KMS-11 (cell line): ENCODE results near the gene ABCC10.

Experiments
- H2AFZ ChIP-seq: fragments of 200-600 bp; sonication (generic); 2 replicates; pipeline ENCODE4 v1.6.1; 2016; ENCODE audit warnings: antibody characterized with exemption, mixed run types, low read depth
- H3K27ac ChIP-seq: fragments of 200-600 bp; sonication (generic); 2 replicates; pipeline ENCODE4 v1.6.1; 2016; ENCODE audit warnings: mild to moderate bottlenecking, mixed run types
- H3K27me3 ChIP-seq: fragments of 200-600 bp; sonication (generic); 2 replicates; pipeline ENCODE4 v1.6.1; 2017; ENCODE audit warnings: mild to moderate bottlenecking, low read depth, mixed run types, moderate library complexity; ENCODE audit not compliant: insufficient read depth
- H3K36me3 ChIP-seq: fragments of 200-600 bp; sonication (generic); 2 replicates; pipeline ENCODE4 v1.6.1; 2017; ENCODE audit warnings: mild to moderate bottlenecking, mixed run types; ENCODE audit not compliant: insufficient read depth
- H3K4me1 ChIP-seq: fragments of 200-600 bp; sonication (generic); 2 replicates; pipeline ENCODE4 v1.6.1; 2016; ENCODE audit warnings: mild to moderate bottlenecking, low read depth, mixed run types; ENCODE audit not compliant: poor library complexity, severe bottlenecking
- H3K4me2 ChIP-seq: fragments of 200-600 bp; sonication (generic); 2 replicates; pipeline ENCODE4 v1.7.0; 2016; ENCODE audit warnings: mild to moderate bottlenecking, mixed run types
- H3K4me3 ChIP-seq: fragments of 200-600 bp; sonication (generic); IDR thresholded peaks from 2 replicates; pipeline ENCODE4 v1.6.1; 2017; ENCODE audit warnings: low read depth, low read length, mixed read lengths; ENCODE audit not compliant: insufficient read depth
- H3K79me2 ChIP-seq: fragments of 200-600 bp; sonication (generic); 2 replicates; pipeline ENCODE4 v1.6.1; 2016; ENCODE audit warnings: low read depth, mixed run types; ENCODE audit not compliant: insufficient read depth
- H3K9ac ChIP-seq: fragments of 200-600 bp; sonication (generic); 2 replicates; pipeline ENCODE4 v1.6.1; 2016; ENCODE audit warnings: mild to moderate bottlenecking, mixed run types
- H4K20me1 ChIP-seq: fragments of 200-600 bp; sonication (generic); 2 replicates; pipeline ENCODE4 v1.6.1; 2016; ENCODE audit warnings: mild to moderate bottlenecking, mixed run types; ENCODE audit not compliant: insufficient read depth
- TF ChIP-seq, protein P1 (sequence below): fragments of 200-600 bp; sonication (generic); conservative IDR thresholded peaks from 2 replicates; pipeline ENCODE4 v1.6.1; 2017; ENCODE audit warnings: low read depth, mild to moderate bottlenecking, antibody characterized with exemption, low read length, moderate library complexity, mixed read lengths

ABCC10 gene

DNA sequence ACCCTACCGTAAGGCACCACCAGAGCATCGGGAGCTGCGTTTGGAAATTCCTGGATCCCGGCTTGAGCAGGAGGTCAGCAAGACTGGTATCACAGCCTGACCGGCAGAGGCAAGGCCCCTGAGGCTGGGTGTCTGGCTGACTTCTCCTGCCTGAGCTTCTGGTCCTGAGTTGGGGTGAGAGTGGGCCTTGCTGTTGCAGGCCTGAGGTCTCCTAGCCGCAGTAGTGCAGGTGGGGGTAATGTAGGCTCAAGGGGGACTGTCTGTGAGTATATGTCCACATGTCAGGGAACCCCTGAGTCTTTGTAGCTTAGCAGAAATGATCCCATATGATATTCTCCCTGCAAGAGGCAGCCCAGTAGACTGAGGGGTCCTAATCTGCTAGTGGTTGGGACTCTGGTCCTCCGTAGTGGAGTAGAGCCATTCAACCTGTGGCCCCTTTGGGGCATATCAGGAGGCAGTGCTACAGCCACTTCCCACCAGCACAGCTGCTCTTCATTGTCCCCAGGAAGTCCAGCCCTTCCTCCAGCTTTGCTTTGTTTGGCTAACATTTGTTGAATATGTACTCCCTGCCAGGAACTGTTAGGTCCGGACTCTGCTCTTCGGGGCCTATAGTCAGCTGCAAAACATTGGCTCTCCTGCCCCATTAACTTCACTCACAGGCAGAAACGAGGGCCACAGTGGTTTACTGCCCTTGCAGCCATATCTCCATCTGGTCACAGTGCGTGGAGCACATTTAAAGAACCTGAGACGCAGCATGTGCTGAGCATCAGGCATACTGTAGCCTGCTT, 71.9 kb downstream of the ABCC10 start:
- Histone ChIP-seq H3K36me3 (no peaks in the 10 kb centered on the region), H4K20me1 (no peaks in the 10 kb centered on the region), H3K9ac (no peak overlapping the region), H3K4me2 (no peak overlapping the region), H3K4me1 (peaks cover 8% of the 10 kb centered on the region), H3K27me3 (no peaks in the 10 kb centered on the region), H2AFZ (no peak overlapping the region), H3K79me2 (no peaks in the 10 kb centered on the region), H3K4me3 (no peak overlapping the region), H3K27ac (no peak overlapping the region)
- TF ChIP-seq, protein P1, sequence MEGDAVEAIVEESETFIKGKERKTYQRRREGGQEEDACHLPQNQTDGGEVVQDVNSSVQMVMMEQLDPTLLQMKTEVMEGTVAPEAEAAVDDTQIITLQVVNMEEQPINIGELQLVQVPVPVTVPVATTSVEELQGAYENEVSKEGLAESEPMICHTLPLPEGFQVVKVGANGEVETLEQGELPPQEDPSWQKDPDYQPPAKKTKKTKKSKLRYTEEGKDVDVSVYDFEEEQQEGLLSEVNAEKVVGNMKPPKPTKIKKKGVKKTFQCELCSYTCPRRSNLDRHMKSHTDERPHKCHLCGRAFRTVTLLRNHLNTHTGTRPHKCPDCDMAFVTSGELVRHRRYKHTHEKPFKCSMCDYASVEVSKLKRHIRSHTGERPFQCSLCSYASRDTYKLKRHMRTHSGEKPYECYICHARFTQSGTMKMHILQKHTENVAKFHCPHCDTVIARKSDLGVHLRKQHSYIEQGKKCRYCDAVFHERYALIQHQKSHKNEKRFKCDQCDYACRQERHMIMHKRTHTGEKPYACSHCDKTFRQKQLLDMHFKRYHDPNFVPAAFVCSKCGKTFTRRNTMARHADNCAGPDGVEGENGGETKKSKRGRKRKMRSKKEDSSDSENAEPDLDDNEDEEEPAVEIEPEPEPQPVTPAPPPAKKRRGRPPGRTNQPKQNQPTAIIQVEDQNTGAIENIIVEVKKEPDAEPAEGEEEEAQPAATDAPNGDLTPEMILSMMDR: no peak
